Ectodermal cell (in vitro differentiated cells): ENCODE results near the gene SLC7A5.

Experiments used
- H3K27ac ChIP-seq: 2 replicates; pipeline ENCODE4 v1.7.0; 2013; ENCODE audit warnings: mild to moderate bottlenecking, low read depth, low read length; ENCODE audit not compliant: insufficient read depth, poor library complexity, severe bottlenecking
- H3K27me3 ChIP-seq: 2 replicates; pipeline ENCODE4 v1.7.0; 2013; ENCODE audit warnings: mild to moderate bottlenecking, low read length; ENCODE audit not compliant: insufficient read depth, control insufficient read depth, poor library complexity, severe bottlenecking
- H3K36me3 ChIP-seq: one replicate; pipeline ENCODE4 v1.7.0; 2013; ENCODE audit warnings: low read length; ENCODE audit not compliant: control insufficient read depth, insufficient read depth
- H3K4me1 ChIP-seq: one replicate; pipeline ENCODE4 v1.7.0; 2013; ENCODE audit warnings: low read length; ENCODE audit not compliant: control insufficient read depth, insufficient read depth
- H3K4me3 ChIP-seq: 2 replicates; pipeline ENCODE4 v1.7.0; 2013; ENCODE audit warnings: low read depth, low read length, control low read depth; ENCODE audit not compliant: insufficient read depth
- H3K9me3 ChIP-seq: 2 replicates; pipeline ENCODE4 v1.7.0; 2013; ENCODE audit warnings: mild to moderate bottlenecking, low read length, moderate library complexity; ENCODE audit not compliant: control insufficient read depth
- WGBS, 2 experiments: methylation state at CpG; one replicate each; pipeline ENCODE4 v1.1.7; 2013; ENCODE audit warnings: missing lambda C conversion rate in 2 of 2; 5-methylcytosine and 5-hydroxymethylcytosine counted together

Gene SLC7A5

DNA sequence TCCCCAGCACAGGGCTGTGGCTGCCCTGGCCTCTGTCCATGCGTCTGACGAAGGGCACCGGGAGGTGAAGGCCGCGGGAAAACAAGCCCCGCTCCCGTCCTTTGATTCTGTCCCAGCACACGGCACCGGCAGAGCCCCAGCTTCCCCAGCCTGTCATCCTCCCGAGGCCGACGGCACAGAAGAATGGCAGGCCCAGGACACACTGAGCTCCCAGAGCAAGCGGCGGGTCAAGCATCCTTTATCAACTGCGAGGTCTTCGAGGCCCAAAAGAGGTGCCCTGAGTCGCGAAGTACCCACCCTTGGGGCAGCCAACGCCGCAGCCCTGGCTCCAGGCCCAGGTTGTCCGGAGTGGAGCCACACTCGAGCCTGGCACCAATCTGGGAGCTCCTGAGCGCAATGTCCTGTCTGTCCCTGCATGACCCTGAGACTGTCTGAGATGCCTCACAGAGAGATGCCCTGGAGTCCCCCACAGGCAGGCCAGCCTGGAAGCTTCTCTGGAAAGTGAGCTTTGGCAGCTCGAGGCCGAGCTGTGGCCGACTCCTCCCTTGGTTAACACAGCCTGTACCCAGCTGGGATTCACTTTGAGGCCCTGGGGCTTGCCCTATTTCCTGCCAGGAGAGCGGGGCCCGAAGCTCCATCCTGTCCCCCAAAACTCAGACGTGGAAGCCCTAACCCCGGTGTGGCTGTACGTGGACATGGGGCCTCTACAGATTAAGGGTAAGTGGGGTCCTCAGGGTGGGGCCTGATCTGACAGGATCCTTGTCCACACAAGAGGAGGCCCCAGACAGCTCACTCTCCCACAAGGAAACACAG is 23.3 kb downstream of the SLC7A5 start:
- 95% methylated on average over 31 of the region's 31 CpGs for WGBS, 2 experiments
- H3K27me3 ChIP-seq, result no peaks in the 10 kb centered on the region
- peaks cover 25% of the 10 kb centered on the region for H3K4me1 ChIP-seq
- no peak overlapping the region for H3K27ac ChIP-seq
- no peaks in the 10 kb centered on the region for H3K36me3 ChIP-seq
- no peaks in the 10 kb centered on the region for H3K9me3 ChIP-seq
- H3K4me3 ChIP-seq, result no peak overlapping the region

DNA sequence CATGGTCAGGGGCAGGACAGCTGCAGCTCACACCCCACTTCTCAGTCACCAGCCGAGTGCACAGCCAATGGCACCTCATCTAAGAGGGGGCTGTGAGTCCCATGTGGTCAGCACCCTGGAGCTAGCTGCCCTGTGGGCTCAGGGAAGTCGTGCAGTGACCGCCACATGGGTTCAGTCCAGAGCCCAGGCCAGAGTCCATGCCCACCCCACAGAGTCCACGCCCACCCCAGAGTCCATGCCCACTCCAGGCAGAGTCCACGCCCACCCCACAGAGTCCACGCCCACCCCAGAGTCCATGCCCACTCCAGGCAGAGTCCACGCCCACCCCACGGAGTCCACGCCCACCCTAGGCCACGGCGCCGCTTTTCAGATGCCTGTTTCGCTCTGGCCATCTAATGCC is 24.1 kb downstream of the SLC7A5 start:
- Histone ChIP-seq H3K27ac (no peak overlapping the region), H3K36me3 (no peaks in the 10 kb centered on the region)
- WGBS, 2 experiments, result 92 to 93% methylated on average over 13 of the region's 13 CpGs

DNA sequence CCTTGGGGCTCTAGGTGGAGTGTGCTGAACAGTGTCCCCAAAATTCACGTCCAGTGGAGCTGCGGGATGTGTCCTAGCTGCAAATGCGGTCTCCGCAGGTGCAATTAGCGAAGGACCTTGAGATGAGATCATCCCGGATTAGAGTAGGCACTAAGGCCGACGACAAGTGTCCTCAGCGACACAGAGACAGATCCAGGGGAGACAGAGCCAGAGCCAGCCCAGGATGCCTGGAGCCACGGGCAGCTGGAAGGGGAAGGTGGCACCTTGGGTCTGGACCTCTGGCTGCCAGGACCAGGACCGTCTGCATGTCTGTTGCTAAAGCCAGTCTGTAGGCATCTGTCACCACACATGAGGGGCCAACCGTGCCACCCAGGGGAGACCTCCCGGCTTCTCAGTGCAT is 24.5 kb downstream of the SLC7A5 start:
- WGBS, 2 experiments, result 89% methylated on average over 13 of the region's 13 CpGs
- H3K9me3 ChIP-seq, result no peaks in the 10 kb centered on the region
- H3K4me3 ChIP-seq, result no peak overlapping the region
- peaks cover 25% of the 10 kb centered on the region for H3K4me1 ChIP-seq
- no peaks in the 10 kb centered on the region for H3K36me3 ChIP-seq
- no peak overlapping the region for H3K27ac ChIP-seq
- H3K27me3 ChIP-seq, result no peaks in the 10 kb centered on the region

More for the DNA sequence above, 24.1 kb downstream of the SLC7A5 start:
- no peak overlapping the region for H3K4me3 ChIP-seq
- H3K9me3 ChIP-seq, result no peaks in the 10 kb centered on the region
- H3K27me3 ChIP-seq, result no peaks in the 10 kb centered on the region
- H3K4me1 ChIP-seq, result peaks cover 25% of the 10 kb centered on the region

DNA sequence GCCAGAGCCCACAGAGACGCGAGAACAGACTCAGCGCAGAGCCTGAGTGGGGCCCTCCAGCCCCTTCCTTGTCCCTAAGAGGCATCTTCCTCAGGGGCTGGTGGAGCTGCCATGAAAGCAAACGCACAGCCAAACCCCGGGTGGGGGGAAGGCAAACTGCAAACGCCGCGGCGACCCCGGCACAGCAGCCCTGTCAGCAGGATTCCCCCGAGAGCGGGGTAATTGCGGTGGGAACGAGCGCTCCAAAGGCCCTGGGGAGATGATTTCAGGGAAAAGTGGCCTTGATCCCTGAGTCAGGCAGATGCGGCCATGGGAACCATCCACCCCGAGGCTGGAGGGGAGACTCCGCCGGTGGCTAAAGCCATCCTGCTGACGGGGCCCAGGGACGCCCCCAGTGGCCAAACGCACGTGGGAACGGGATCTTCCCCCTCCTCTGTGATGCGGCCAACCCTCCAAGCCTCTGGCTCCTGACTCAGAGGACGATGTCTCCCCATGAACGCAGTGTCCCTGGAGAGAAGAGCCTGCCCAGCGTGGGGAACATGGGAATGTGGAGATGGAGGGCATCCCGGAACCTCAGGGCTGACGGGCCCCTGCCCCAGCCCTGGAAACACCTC is 25.1 kb downstream of the SLC7A5 start:
- 71 to 72% methylated on average over 30 of the region's 30 CpGs for WGBS, 2 experiments
- no peaks in the 10 kb centered on the region for H3K27me3 ChIP-seq
- H3K27ac ChIP-seq, result no peak overlapping the region
- no peak overlapping the region for H3K4me3 ChIP-seq
- no peaks in the 10 kb centered on the region for H3K9me3 ChIP-seq
- peaks cover 25% of the 10 kb centered on the region for H3K4me1 ChIP-seq
- no peaks in the 10 kb centered on the region for H3K36me3 ChIP-seq

DNA sequence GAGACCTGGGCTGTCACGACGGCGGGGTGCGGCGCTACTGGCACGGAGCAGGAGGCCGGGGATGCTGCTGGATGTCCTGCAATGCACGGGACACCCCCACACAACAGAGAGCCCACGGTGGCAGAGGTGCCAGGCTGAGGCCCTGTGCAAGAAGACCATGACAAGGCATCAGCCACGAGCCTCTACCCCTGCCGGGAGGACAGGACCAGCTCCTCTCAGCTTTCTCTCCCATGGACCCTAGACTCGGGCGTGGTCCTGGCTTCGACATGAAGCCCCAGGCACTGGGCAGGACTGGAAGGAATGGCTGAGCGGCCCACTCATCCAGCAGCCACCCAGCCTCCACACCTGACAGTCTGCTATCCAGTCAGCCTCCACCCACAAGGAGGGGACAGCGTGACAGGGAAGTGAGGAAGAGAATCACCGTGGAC is 25.6 kb downstream of the SLC7A5 start:
- H3K27me3 ChIP-seq, result no peaks in the 10 kb centered on the region
- H3K4me3 ChIP-seq, result no peak overlapping the region
- H3K9me3 ChIP-seq, result no peaks in the 10 kb centered on the region
- no peak overlapping the region for H3K27ac ChIP-seq
- WGBS, 2 experiments, result 93 to 94% methylated on average over 17 of the region's 17 CpGs
- H3K36me3 ChIP-seq, result no peaks in the 10 kb centered on the region
- H3K4me1 ChIP-seq, result peaks cover 24% of the 10 kb centered on the region

DNA sequence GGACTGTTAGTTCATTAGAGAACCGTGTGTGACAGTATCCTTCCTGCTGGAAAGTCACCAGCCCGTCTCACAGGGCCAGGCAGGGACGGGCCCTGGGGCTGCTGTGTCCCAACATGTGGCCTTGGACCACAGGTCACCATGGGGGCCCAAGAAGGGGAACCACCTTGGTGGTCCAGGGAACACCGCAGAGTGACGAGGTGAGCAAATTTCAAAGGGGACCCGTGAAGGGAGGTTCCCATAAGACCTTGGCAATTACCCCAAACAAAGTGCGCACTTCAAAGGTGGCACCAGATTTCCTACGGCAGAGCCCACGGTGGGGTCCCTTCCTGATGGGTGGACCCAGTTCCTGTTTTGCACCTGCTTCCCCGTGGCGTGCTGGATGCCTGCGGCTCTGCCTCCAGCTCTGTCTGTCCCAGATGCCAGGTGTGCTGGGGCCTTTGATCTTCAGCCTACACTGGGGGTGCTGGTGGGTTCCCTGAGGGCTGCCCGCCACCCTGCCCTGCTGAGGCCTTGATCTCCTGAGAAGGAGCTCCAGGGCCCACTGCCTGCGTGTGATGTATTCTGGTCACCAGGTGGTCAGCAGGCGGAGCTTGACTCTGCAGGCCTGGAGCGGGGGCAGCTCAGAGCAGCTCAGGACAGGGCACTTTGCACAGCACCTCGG is 27.0 kb downstream of the SLC7A5 start:
- no peaks in the 10 kb centered on the region for H3K36me3 ChIP-seq
- WGBS, 2 experiments, result 92 to 93% methylated on average over 17 of the region's 17 CpGs

DNA sequence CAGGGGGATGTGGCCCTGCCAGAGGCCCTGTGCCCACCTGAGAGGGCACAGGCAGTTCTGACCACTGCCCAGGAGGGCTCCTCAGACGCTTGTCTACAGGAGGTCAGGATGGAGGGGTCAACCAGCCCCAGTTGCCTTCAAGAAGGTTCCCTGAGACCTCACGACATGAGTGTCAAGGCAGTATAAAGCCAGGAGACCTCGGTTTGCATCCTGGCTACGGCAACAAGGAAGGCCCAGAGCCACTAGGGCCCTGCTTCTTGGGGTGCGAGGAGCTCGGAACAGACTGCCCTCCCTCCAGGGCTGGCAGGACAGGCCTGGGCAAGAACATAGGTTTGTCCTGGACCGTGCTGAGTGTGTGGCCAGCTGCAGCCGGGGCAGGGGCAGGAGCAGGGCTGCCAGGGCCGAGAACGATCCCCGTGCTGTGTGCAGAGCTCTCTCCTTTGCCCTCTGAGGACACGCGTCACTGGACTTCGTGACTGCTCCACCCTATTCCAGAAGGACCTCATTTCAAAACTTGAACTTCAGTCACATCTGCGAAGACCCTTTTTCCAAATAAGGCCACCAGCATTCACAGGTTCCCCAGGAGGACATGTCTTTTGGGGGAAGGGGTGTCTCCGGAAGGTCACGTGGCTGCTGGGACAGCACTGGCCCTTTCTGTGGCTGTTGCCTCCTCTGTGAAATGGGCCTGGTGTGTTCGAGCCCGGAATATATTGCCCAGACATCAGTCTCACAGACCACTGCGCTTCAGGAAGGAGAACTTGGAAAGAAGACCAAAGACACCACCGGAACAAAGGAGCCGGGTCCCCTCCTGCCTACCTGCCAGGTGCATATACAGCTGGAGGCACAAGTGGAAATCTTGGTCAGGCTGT is 27.7 kb downstream of the SLC7A5 start:
- no peaks in the 10 kb centered on the region for H3K9me3 ChIP-seq
- H3K36me3 ChIP-seq, result no peaks in the 10 kb centered on the region
- no peak overlapping the region for H3K4me3 ChIP-seq
- no peaks in the 10 kb centered on the region for H3K27me3 ChIP-seq
- H3K27ac ChIP-seq, result no peak overlapping the region
- 93 to 96% methylated on average over 22 of the region's 22 CpGs for WGBS, 2 experiments
- H3K4me1 ChIP-seq, result peaks cover 7% of the 10 kb centered on the region

More for the DNA sequence above, 27.0 kb downstream of the SLC7A5 start:
- Histone ChIP-seq H3K27me3 (no peaks in the 10 kb centered on the region), H3K27ac (no peak overlapping the region), H3K4me1 (peaks cover 11% of the 10 kb centered on the region), H3K4me3 (no peak overlapping the region), H3K9me3 (no peaks in the 10 kb centered on the region)

DNA sequence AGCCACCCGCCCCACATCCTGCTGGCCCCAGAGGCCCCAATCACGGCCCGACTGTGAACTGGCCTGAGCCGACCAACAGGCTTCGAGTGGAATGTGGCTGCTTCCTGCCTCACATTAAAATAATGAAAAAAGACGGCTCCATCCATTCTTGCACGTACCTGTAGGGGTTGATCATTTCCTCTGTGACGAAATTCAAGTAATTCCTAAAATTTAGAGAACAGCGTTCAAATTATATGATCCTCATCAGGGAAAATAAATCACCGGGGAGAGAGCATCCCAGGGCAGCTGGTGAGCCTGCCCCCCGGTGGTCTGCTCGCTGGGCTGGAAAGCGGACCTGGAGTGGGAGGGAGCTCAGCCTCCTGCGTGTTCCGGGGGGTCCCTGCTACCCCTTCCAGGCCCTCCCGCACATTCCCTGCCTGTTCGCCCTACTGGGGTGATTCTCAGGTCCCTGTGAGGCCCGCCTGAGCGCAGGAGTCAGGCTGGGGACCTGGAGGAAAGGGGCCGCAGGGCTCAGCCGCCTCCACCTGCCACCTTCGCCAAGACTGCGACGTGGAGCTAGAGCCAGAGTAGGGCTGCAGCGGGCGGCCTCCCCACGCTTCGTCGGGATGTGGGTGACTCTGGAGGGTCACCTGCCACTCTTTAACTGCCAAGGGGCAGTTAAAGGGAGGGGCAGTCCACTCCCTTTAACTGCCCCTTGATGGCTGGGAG is 28.9 kb downstream of the SLC7A5 start:
- H3K27ac ChIP-seq, result no peak overlapping the region
- H3K9me3 ChIP-seq, result no peaks in the 10 kb centered on the region
- WGBS, 2 experiments, result 92 to 94% methylated on average over 29 of the region's 29 CpGs
- H3K4me1 ChIP-seq, result peaks cover 4% of the 10 kb centered on the region
- H3K36me3 ChIP-seq, result no peaks in the 10 kb centered on the region
- no peak overlapping the region for H3K4me3 ChIP-seq
- H3K27me3 ChIP-seq, result no peaks in the 10 kb centered on the region

DNA sequence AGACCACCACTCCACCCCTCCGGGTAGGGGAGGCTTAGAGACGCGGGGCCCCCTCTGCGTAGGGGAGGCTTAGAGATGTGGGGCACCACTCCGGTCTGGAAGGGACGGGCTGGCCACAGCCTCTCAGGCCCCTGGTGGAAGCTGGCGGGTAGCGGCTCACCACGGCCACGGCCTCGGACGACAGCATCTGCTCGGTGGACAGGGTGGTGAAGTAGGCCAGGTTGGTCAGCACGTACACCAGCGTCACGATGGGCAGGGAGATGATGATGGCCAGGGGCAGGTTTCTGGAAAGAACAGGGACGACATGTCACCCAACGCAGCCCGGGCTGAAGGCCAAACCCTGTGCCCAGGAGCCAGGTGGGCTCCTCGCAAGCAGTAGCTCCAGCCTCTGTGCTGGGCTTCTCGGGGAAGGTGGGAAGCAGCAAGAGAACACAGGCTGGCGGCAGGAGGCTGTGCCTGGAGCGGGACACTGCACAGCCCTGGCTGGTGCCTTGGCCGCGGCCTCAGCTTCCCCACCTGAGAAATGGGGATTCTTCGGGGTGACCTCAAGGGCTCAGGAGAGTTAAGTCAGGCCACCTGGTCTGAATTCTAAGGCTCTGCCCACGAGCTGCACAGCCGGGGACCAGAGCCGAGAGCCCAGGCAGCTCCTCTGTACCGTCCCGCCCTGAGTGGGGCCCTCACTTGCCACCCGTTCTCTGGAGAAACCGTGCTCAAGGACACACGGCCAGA is 29.6 kb downstream of the SLC7A5 start:
- WGBS, 2 experiments, result 94% methylated on average over 34 of the region's 34 CpGs
- Histone ChIP-seq H3K4me3 (no peak overlapping the region), H3K36me3 (no peaks in the 10 kb centered on the region), H3K4me1 (peaks cover 4% of the 10 kb centered on the region), H3K27ac (no peak overlapping the region), H3K9me3 (no peaks in the 10 kb centered on the region), H3K27me3 (no peaks in the 10 kb centered on the region)
